H1 (cell line): ENCODE results near the gene AHNAK2.
"Not testable (repeated sequence)": the region's sequence is repeated elsewhere in the genome, so short reads cannot be mapped to it uniquely, and the experiment has no call there.

Source experiments
- EP300 ChIP-seq, 2 experiments: IDR thresholded peaks; 1 replicate in 1 of 2; 2 replicates in 1 of 2; pipeline ENCODE4 v1.6.1; 2011 to 2012; ENCODE audit warnings: low read depth in 2 of 2, low read length in 2 of 2, mild to moderate bottlenecking in 2 of 2, borderline replicate concordance in 1 of 2, inconsistent platforms in 1 of 2, moderate library complexity in 1 of 2
- MAX ChIP-seq: IDR thresholded peaks from 2 replicates; pipeline ENCODE4 v1.6.1; 2012; ENCODE audit warnings: inconsistent platforms
- POLR2A ChIP-seq, 2 experiments: IDR thresholded peaks; 1 replicate in 1 of 2; 2 replicates in 1 of 2; pipeline ENCODE4 v1.6.1; 2011; ENCODE audit warnings: low read depth in 2 of 2, low read length in 2 of 2, mild to moderate bottlenecking in 2 of 2; ENCODE audit errors: control extremely low read depth in 1 of 2
- POLR2AphosphoS5 ChIP-seq: IDR thresholded peaks from 2 replicates; pipeline ENCODE4 v1.6.1; 2011; ENCODE audit warnings: low read depth, low read length
- RNF2 ChIP-seq: fragments of 200-900, 300-1000 bp; sonication (generic); IDR thresholded peaks from 2 replicates; pipeline ENCODE4 v1.7.1; 2016; ENCODE audit warnings: borderline replicate concordance, low read depth, mild to moderate bottlenecking, antibody characterized with exemption, low read length; ENCODE audit not compliant: poor library complexity, severe bottlenecking; ENCODE audit errors: missing control alignments
- TF ChIP-seq, protein P1 (sequence below), 3 experiments: IDR thresholded peaks; 1 replicate in 2 of 3; 2 replicates in 1 of 3; pipeline versions ENCODE4 v1.5.1 to v1.6.1; 2011; ENCODE audit warnings: low read length in 3 of 3, mild to moderate bottlenecking in 3 of 3, inconsistent platforms in 2 of 3, low read depth in 1 of 3, moderate library complexity in 1 of 3; ENCODE audit not compliant: insufficient read depth in 1 of 3; ENCODE audit errors: control extremely low read depth in 1 of 3
- TF ChIP-seq, protein P2 (sequence below): IDR thresholded peaks from 2 replicates; pipeline ENCODE4 v1.6.1; 2012; ENCODE audit warnings: low read length, inconsistent platforms

GRCh38 chr14:104943216-104944015 lies 34.8 kb downstream of the AHNAK2 start:
- TF ChIP-seq, protein P1, sequence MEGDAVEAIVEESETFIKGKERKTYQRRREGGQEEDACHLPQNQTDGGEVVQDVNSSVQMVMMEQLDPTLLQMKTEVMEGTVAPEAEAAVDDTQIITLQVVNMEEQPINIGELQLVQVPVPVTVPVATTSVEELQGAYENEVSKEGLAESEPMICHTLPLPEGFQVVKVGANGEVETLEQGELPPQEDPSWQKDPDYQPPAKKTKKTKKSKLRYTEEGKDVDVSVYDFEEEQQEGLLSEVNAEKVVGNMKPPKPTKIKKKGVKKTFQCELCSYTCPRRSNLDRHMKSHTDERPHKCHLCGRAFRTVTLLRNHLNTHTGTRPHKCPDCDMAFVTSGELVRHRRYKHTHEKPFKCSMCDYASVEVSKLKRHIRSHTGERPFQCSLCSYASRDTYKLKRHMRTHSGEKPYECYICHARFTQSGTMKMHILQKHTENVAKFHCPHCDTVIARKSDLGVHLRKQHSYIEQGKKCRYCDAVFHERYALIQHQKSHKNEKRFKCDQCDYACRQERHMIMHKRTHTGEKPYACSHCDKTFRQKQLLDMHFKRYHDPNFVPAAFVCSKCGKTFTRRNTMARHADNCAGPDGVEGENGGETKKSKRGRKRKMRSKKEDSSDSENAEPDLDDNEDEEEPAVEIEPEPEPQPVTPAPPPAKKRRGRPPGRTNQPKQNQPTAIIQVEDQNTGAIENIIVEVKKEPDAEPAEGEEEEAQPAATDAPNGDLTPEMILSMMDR (IDR thresholded peaks at IDR 0.05; ENCODE audit: control extremely low read depth in 1 of 3, insufficient read depth in 1 of 3, low read depth in 1 of 3, low read length in 3 of 3): not testable (repeated sequence)
- not testable (repeated sequence) for TF ChIP-seq POLR2A (IDR thresholded peaks at IDR 0.05; ENCODE audit: control extremely low read depth in 1 of 2, low read depth in 2 of 2, low read length in 2 of 2); POLR2AphosphoS5; RNF2; MAX; EP300 (IDR thresholded peaks at IDR 0.05; ENCODE audit: borderline replicate concordance in 1 of 2, low read depth in 2 of 2, low read length in 2 of 2)
- TF ChIP-seq, protein P2, sequence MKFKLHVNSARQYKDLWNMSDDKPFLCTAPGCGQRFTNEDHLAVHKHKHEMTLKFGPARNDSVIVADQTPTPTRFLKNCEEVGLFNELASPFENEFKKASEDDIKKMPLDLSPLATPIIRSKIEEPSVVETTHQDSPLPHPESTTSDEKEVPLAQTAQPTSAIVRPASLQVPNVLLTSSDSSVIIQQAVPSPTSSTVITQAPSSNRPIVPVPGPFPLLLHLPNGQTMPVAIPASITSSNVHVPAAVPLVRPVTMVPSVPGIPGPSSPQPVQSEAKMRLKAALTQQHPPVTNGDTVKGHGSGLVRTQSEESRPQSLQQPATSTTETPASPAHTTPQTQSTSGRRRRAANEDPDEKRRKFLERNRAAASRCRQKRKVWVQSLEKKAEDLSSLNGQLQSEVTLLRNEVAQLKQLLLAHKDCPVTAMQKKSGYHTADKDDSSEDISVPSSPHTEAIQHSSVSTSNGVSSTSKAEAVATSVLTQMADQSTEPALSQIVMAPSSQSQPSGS: not testable (repeated sequence)
